GF-D8 (cell line): ENCODE measurements around the gene HELQ.
A peak's percentile ranks its signal among the peaks of the same experiment; 100 is the strongest.

Experiments used
- DNase-seq: peaks from one replicate; lab custom pipeline; 2025; lab: John Stamatoyannopoulos, UW

HELQ gene

GRCh38 chr4:83372931-83373330, 82.7 kb downstream of the HELQ start:
- DNase-seq: no peak

DNA sequence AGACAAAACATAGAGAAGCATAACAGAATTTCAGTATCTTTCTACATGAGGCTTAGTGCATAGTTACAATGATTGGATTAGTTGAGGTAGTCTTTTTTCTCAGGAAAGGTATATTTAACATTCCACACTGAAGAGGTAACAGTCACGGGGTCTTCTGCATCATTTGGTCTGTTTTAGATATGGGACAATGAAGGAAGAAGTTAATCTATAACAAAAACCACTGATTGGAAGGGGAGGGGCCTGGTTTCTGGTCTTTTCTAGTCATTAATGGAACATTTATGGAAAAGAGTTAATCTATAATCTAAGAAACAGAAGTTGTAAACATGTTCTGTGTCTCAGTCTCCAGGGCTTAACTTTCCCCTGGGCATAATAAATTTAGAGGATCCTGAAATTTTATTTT, 83.7 kb downstream of the HELQ start:
- DNase-seq: no peak

- no peak for DNase-seq
These were observed 84.4 kb downstream of the HELQ start for GRCh38 chr4:83371235-83371634.

DNA sequence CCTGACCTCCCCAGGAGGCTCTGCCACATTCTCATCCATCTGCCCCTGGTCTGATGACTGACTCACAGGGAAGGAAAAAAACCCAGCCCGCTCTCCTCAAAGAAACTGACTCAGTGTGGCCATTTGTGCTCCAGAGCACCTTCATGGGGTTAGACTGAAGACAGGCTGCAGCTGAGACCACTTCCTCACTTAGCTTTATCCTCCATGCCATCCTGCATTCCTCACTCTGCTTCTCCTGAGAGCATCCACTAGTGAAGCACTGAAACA, 85.0 kb downstream of the HELQ start:
- DNase-seq: no peak

DNA sequence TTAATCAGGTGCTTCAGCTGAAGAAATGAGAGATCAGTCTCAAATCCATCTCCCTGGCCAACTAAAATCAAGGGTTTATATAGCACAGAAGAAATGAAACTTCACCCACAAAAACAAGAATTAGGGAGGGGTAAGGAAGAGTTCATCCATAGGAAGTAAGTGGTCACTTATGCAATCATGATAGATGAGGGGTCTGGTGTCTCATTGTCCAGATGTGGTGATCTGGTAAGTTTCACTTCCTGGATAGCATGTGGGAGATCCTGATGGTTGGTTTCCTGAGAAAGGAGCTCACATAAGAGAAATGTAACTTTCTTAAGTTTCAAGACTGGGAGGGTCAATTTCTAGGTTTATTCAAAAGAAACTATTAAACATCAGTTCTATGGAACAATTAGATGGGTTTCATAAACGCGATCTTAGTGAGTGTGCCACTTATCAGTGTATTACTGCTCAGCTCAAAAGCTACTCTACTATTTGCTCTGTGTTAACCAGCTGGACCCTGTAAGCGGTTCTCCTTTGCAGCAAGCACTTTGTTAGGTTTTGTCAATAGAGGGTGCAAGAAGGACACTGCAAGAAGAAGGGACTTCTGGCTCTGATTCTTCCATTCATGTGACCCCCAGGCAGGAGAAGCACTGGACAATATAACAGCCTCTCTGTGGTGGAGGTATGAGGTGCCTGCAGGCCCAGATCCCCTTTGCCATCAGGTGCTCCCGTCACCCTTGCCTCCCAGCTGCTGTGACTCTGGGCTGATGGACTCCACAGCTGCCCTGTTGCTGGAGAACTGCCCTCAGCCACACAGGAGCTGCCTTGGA, 85.6 kb downstream of the HELQ start:
- peak; percentile 31 for DNase-seq

DNA sequence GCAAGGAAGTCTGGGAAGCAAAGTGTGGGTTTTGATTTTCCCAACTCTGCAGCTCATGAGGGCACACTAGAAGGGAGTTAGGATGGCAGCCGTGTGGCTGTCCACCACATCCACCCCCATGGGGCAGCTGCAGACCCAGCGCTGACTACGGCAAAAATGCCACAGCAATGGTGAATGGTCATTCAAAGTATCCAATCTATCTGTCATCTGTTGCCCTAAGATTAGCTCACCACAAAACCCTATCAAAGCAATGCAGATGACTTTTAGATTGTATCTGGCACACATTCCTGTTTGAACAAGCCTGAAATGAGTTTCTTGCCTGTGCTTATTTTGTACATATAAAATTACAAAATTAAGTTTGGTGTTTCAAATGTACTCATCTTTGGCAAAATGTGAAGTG, 91.3 kb downstream of the HELQ start:
- peak; percentile 63 for DNase-seq

GRCh38 chr4:83362492-83363329, 92.9 kb downstream of the HELQ start:
- DNase-seq: no peak

DNA sequence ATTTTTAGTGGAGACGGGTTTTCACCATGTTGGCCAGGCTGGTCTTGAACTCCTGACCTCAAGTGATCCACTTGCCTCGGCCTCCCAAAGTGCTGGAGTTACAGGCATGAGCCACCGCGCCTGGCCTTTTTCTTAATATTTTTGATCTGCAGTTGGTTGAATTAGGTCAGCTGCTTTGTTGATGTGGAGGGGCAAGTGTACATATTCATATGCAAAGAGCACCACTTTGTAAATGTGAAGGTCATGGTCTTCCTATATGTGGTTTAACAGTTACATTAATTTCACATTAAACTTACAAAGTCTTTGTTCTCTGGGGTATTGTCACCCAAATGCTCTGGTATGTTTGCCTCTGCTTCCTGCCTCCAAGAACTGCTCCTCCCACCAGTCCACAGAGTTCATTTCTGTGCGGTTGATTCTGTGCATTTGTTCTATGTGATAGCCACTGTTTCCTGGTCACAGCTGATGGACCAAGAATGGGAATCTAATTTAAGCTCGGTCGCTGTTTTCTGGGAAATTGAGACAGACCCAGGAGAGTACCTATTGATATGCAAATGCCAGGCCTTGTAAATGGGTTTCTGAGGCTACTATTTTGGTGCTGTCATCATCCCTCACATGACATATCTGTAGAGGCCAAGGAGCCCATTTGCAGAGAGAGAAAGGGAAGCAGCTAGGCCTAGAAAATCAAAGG, 94.1 kb downstream of the HELQ start:
- DNase-seq: no peak

- no peak for DNase-seq
These were observed 95.6 kb downstream of the HELQ start for GRCh38 chr4:83360018-83360417.

DNA sequence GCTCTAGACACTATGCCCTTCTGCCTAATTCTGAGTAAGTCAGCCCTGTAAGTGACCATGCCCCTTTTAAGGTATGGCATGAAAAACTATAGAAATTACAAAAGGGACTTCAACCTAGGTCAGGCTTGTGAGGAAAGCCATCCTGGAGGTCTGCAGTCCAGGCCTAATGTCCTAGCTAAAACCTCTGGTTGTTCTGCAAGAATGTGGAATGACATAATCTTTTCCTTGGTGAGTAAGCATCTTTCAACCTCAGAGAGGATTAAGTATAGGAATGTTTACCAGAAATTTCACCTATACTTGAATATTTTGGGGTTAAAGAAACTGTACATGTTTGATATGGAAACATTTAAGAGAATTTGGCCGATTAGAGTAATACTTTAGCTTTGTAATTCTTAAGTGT, 97.2 kb downstream of the HELQ start:
- no peak for DNase-seq
